ENCODE measurements around the gene CHD3.

Gene CHD3

GRCh38 chr17:7885367-7886226 is 3.0 kb upstream of the CHD3 start:
- DNase-seq (ENCODE audit: low spot score): peak; percentile 84
- TF ChIP-seq CTCF (IDR thresholded peaks at IDR 0.05; ENCODE audit: extremely low read depth, missing control alignments): no peak

DNA sequence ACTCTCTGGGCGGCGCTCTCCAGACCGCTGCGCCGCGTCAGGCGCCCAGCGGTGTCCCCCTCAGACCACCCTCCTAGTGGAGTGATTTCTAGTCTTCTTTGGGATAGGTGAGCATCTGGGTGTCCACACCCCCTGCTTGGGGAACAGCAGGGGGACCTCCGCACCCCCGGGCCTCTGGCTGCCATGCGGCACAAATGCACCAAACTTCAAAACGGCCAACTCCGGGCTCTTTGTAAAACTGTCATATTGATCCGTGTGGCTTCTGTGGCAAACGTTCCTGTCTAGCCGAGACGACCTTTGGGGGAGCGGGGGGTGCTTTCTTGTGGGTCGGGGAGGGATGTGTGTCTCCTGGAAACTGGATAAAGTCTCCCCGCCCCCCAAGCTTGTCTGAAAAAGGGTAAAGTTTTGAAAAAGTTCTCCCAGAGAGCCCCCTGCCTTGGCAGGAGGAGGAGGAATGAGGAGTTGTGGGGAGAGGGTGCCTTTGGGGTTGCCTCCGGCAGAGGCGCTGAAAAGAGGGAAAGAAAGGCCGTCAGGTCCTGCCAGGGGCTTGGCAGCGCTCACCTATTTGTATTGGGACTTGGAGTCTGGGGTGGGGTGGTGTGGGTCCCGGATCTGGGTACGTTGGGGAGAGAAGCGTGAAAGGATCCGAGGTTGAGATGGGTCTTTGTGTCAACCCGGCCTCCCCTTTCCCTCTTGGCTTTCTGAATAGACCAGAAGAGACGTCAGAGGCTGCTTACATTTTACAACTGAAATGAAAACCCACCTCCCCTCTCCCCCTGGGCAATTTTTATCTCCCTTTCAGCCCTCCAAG is 2.2 kb upstream of the CHD3 start:
- peak; percentile 62 for DNase-seq (ENCODE audit: low spot score)
- no peak for TF ChIP-seq CTCF (IDR thresholded peaks at IDR 0.05; ENCODE audit: extremely low read depth, missing control alignments)

DNA sequence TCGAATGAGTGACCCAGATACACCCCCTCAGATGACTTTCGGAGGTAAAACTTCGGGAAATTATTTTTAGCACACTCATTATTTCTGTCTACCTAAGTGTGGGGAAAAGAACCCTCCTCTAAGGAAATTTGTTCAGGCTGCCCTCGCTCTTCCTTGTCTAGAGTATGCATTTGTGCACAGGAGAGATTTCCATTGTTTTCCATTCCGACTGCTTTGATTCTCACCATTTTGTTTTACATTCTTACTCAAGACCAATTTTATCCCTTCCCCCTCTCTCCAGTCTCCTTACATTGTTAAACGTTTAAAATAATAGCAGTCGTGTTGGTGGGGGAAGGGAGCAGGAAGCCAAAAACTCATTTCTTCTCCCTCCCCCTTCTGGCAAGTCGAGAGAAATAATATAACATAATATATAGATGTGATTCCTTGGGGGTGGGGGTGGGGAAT is 1.5 kb upstream of the CHD3 start:
- TF ChIP-seq CTCF (IDR thresholded peaks at IDR 0.05; ENCODE audit: extremely low read depth, missing control alignments): no peak
- DNase-seq (ENCODE audit: low spot score): no peak

- DNase-seq (ENCODE audit: low spot score): peak; percentile 91
- no peak for TF ChIP-seq CTCF (IDR thresholded peaks at IDR 0.05; ENCODE audit: extremely low read depth, missing control alignments)
Observed at GRCh38 chr17:7887482-7888183, 956 bp upstream of the CHD3 start.

GRCh38 chr17:7889166-7889955 is 772 bp downstream of the CHD3 start:
- no peak for TF ChIP-seq CTCF (IDR thresholded peaks at IDR 0.05; ENCODE audit: extremely low read depth, missing control alignments)
- DNase-seq (ENCODE audit: low spot score): no peak

GRCh38 chr17:7893187-7893880 is 4.7 kb downstream of the CHD3 start:
- DNase-seq (ENCODE audit: low spot score): no peak
- TF ChIP-seq CTCF (IDR thresholded peaks at IDR 0.05; ENCODE audit: extremely low read depth, missing control alignments): no peak
